Fibroblast of villous mesenchyme (primary cell): ENCODE data around the gene HERC4. TPM values are rescaled to one million over a fixed set of nuclear protein-coding genes. Genes with fewer than 3 reads are reported as not detected.

Experiments
- DNase-seq: peaks from one replicate; pipeline ENCODE4 v3.0.0-alpha.2; 2010; ENCODE audit warnings: low read depth
- H3K4me3 ChIP-seq: 2 replicates; pipeline ENCODE4 v1.5.1; 2011; ENCODE audit warnings: low read depth, mild to moderate bottlenecking, low read length
- total RNA-seq: library from RNA; depleted of rRNA; stranded (reverse); fragments of >200 nt; gene quantifications from 2 replicates; pipeline ENCODE4 v1.2.3, GENCODE V29; 2012
- TF ChIP-seq, protein P1 (sequence below): IDR thresholded peaks from 2 replicates; pipeline ENCODE4 v1.5.1; 2012; ENCODE audit warnings: low read depth, mild to moderate bottlenecking, low read length; ENCODE audit not compliant: insufficient read depth

HERC4 gene
- total RNA-seq, 1 donor, result 225 TPM

DNA sequence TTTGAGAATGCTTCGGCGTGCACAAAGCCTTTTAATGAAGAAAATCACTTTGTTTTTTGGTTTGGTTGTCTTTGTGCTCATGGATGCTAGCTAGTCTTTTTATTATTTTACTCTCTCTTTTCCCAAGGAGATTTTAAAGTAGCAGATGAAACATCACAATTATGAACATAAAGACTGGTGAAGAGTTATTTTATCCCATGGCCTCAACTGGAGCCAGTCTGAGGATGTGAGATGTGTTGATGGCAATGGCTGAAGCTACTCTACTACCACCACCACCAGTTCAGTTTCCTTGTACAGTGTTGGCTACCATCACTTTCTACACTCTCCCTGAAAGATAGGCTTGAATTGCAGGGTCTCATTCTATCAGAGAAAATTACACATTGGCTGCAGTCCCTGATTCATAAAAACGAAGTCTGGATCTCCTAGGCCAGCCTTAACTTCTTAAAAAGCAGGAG is 494 bp upstream of the HERC4 start:
- TF ChIP-seq, protein P1, sequence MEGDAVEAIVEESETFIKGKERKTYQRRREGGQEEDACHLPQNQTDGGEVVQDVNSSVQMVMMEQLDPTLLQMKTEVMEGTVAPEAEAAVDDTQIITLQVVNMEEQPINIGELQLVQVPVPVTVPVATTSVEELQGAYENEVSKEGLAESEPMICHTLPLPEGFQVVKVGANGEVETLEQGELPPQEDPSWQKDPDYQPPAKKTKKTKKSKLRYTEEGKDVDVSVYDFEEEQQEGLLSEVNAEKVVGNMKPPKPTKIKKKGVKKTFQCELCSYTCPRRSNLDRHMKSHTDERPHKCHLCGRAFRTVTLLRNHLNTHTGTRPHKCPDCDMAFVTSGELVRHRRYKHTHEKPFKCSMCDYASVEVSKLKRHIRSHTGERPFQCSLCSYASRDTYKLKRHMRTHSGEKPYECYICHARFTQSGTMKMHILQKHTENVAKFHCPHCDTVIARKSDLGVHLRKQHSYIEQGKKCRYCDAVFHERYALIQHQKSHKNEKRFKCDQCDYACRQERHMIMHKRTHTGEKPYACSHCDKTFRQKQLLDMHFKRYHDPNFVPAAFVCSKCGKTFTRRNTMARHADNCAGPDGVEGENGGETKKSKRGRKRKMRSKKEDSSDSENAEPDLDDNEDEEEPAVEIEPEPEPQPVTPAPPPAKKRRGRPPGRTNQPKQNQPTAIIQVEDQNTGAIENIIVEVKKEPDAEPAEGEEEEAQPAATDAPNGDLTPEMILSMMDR, result no peak
- H3K4me3 ChIP-seq, result peak overlapping the region; percentile 8
- DNase-seq, result no peak

DNA sequence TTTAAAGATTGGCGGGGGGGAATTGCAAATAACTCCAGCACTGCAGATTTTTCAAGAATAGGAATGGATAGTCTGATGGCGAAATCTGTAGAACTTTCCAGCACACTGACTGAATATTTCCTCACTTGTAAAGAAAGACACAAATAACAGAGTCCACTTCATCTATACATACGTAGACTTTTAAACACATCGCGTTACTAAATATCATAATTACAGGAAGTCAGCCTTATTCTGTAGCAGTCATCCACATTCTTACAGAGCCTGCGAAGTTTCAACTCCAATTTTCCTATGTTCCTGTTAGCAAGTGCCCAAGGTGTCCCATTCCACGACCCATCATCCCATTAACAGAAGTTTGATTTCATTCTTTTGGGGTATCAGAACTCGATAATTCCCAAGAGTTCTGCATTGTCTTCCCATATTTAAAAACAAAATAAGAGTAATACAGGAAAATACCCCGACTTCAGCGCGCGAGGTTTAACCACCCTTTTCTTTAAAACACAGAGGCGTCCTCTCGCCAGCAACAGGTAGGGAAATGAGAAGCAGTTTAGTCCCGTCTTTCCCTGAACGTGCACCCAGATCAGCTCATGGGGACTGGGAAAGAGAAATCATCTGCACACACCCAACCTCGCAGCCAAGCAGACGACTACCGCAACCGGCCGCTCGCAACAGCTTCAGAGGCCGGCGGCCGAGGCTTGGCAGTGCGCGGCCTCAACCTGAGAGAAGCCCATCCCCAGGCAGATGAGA is 880 bp downstream of the HERC4 start:
- TF ChIP-seq, protein P1, result no peak
- DNase-seq, result peak; percentile 55

DNA sequence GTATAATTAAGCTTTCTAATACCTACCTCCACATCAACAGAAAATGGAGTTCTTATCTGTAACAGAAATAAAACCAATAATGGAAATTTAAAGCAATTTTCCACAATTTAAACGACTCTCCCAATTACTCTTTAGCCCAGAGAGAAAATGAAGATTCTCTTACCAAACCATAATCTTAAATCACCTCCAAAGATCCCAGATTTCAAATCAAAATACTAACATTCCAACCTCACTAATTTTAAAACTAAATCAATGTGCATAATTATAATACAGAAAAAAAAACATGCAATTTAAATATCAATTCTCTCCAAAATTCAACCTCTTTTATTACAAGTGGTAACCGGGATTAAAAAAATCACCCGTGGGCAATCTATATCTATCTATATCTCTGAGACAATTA is 1.5 kb downstream of the HERC4 start:
- TF ChIP-seq, protein P1, result no peak
- peak overlapping the region; percentile 96 for H3K4me3 ChIP-seq
- no peak for DNase-seq

More for the DNA sequence above, 880 bp downstream of the HERC4 start:
- H3K4me3 ChIP-seq, result peak overlapping the region; percentile 96

DNA sequence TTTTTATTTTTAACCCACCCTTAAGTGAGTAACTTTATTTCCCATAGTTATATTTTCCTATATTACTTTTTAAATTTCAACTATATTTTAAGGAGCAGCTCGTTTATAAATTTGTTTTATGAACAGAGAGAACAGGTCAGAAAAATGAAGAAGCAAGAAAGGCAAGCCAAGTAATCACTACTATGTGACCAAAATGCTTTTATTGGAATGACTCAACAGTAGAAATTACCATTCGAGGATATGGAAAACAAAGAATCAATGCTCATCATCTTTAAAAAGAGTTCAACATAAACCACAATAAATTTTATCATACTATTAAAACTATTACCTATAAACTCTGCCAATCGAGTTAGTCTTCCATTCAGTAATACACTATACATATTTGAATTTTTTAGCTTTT is 7.6 kb downstream of the HERC4 start:
- TF ChIP-seq, protein P1, result no peak
- no peak for DNase-seq
- H3K4me3 ChIP-seq, result no peak overlapping the region

DNA sequence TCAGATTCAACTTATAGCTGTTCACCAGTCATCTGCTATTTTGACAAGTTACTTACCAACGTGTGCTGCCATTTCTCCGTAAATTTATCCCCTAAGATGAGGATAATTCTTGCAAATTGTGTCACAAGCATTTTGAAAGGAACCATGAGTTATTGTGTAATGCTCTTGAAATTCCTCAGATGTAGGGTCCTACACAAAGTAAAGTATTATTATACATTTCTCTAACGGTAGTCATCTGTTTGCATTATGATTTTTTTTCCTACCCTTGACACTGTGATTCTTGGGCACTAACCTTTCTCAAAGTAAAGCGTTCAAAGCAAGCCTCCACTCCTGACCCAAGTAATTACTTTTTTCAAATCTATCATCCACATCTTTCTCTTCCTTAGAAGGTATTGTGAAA is 8.1 kb downstream of the HERC4 start:
- DNase-seq, result no peak
- H3K4me3 ChIP-seq, result no peak overlapping the region

DNA sequence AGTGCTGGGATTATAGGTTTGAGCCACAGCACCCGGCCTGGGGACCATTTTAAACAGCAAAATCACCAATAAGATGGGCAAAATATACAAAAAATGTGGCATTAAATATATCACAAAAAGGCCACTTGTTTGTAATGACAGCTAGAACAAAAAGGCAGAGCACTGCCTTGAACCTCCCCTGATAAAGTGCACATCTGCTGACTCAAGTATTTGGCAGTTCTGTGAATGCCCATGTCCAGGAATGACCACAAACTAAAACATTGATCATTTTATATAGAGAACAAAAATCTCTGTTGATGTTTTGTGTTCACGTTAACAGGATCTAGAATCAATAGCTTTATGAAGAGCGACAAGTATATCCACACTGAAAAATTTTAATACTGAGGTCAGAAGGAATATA is 21.5 kb downstream of the HERC4 start:
- TF ChIP-seq, protein P1, result no peak
- H3K4me3 ChIP-seq, result no peak overlapping the region
- no peak for DNase-seq

More for the DNA sequence above, 8.1 kb downstream of the HERC4 start:
- TF ChIP-seq, protein P1, result no peak
